ENCODE data around the gene ARIH2.
"Not testable (repeated sequence)": the region's sequence is repeated elsewhere in the genome, so short reads cannot be mapped to it uniquely, and the experiment has no call there.

Gene ARIH2

GRCh38 chr3:48999085-48999858 is 80.6 kb downstream of the ARIH2 start:
- in situ Hi-C loops (cut with HindIII; ENCODE audit: low sequenced_read_pairs) = no loop called here

- in situ Hi-C loops (cut with HindIII; ENCODE audit: low sequenced_read_pairs) = no loop called here
These were observed 82.5 kb downstream of the ARIH2 start for GRCh38 chr3:49001155-49001554.

- in situ Hi-C loops (cut with HindIII; ENCODE audit: low sequenced_read_pairs) = no loop called here
These were observed 86.0 kb downstream of the ARIH2 start for GRCh38 chr3:49004352-49005302.

GRCh38 chr3:49005303-49005680 is 86.7 kb downstream of the ARIH2 start:
- in situ Hi-C loops (cut with HindIII; ENCODE audit: low sequenced_read_pairs) = no loop called here

- in situ Hi-C loops (cut with HindIII; ENCODE audit: low sequenced_read_pairs) = no loop called here
These were observed 87.4 kb downstream of the ARIH2 start for GRCh38 chr3:49005998-49006397.

GRCh38 chr3:49006408-49007067 is 87.9 kb downstream of the ARIH2 start:
- in situ Hi-C loops (cut with HindIII; ENCODE audit: low sequenced_read_pairs) = no loop called here

- in situ Hi-C loops (cut with HindIII; ENCODE audit: low sequenced_read_pairs) = no loop called here
These were observed 88.6 kb downstream of the ARIH2 start, which contains the start of gene WDR6 for GRCh38 chr3:49007068-49007770. Gene WDR6 (plus strand): TSS chr3:49007391. CDS start chr3:49007432, 41 bp downstream.

GRCh38 chr3:49007771-49008528 is 89.3 kb downstream of the ARIH2 start:
- in situ Hi-C loops (cut with HindIII; ENCODE audit: low sequenced_read_pairs) = no loop called here

- in situ Hi-C loops (cut with HindIII; ENCODE audit: low sequenced_read_pairs) = not testable (repeated sequence)
These were observed 90.0 kb downstream of the ARIH2 start for GRCh38 chr3:49008627-49009026.

- in situ Hi-C loops (cut with HindIII; ENCODE audit: low sequenced_read_pairs) = no loop called here
These were observed 90.8 kb downstream of the ARIH2 start for GRCh38 chr3:49009396-49009795.

GRCh38 chr3:49012441-49013017 is 93.9 kb downstream of the ARIH2 start:
- in situ Hi-C loops (cut with HindIII; ENCODE audit: low sequenced_read_pairs) = no loop called here

- in situ Hi-C loops (cut with HindIII; ENCODE audit: low sequenced_read_pairs) = no loop called here
These were observed 94.6 kb downstream of the ARIH2 start for GRCh38 chr3:49013113-49013737.

- in situ Hi-C loops (cut with HindIII; ENCODE audit: low sequenced_read_pairs) = no loop called here
These were observed 95.4 kb downstream of the ARIH2 start for GRCh38 chr3:49013738-49014660.

- in situ Hi-C loops (cut with HindIII; ENCODE audit: low sequenced_read_pairs) = no loop called here
These were observed 96.4 kb downstream of the ARIH2 start for GRCh38 chr3:49015072-49015471.

GRCh38 chr3:49015765-49016164 is 97.1 kb downstream of the ARIH2 start:
- in situ Hi-C loops (cut with HindIII; ENCODE audit: low sequenced_read_pairs) = no loop called here

GRCh38 chr3:49016414-49017228 is 98.0 kb downstream of the ARIH2 start:
- in situ Hi-C loops (cut with HindIII; ENCODE audit: low sequenced_read_pairs) = no loop called here
